ENCODE data around the gene ZMYND15.
A peak's percentile ranks its signal among the peaks of the same experiment; 100 is the strongest.

- TF ChIP-seq POLR2AphosphoS5 (IDR thresholded peaks at IDR 0.05; ENCODE audit: low read depth, low read length) (no peak), CTCF (IDR thresholded peaks at IDR 0.05 in 2 of 3, conservative IDR thresholded peaks at IDR 0.05 in 1 of 3; ENCODE audit: borderline replicate concordance in 1 of 3, insufficient read depth in 1 of 3, low read depth in 2 of 3, low read length in 2 of 3) (peak; percentile 45 to 70 (median 59)), MAX (IDR thresholded peaks at IDR 0.05) (peak; percentile 67), ZNF274 (IDR thresholded peaks at IDR 0.05; ENCODE audit: low read depth, low read length) (no peak), ELF1 (IDR thresholded peaks at IDR 0.05; ENCODE audit: borderline replicate concordance, low read depth) (no peak)
Observed at GRCh38 chr17:4709794-4710692, 29.6 kb upstream of the ZMYND15 start, which contains the start of gene ARRB2.
